HG03064 (cell line): ENCODE results near the gene RRAGD.

Experiments used
- ATAC-seq: cut with Tn5 transposase; IDR thresholded peaks from one replicate; pipeline ENCODE4 v1.9.1; 2021; ENCODE audit warnings: low read depth; ENCODE audit not compliant: unreplicated experiment

RRAGD gene

GRCh38 chr6:89350281-89350966 is 61.6 kb downstream of the RRAGD start:
- peak; percentile 34 for ATAC-seq

DNA sequence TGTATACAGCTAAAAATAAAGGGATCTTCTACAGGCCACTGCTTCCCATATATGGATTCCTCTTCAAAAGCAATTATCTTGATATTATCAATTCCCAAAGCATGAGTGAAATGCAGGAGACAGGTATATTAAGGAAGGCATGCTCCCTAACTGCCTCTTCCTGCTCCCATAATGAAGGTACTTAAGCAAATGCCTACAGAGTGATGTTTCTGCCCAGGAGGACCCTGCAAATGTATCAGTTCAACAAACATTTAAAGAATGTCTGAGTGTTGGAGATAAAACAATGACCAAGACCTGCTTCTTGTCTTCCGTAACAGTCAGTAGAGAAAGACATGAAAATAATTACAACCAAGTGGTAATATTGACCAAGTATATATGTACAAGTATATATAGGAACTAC is 63.7 kb downstream of the RRAGD start:
- no peak for ATAC-seq

DNA sequence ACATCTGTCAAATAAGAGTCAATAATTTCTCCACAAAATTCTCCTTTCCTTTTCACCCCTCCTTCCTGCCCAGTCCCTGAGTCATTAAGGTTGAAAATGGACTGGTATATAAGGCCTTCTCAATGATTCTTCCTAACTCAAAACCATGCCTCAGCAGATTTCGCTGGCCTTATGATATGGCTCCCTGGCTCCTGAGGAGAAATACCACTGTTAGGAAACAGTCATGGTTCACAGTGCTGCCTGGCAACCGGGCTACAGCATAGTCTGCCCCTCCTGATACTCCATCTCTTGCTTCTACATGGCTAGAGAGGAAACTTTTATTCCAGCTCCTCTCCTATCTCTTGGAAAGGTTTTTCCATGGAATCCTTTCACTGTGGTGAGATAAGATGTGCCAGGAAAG is 64.2 kb downstream of the RRAGD start:
- no peak for ATAC-seq

- no peak for ATAC-seq
Measured at GRCh38 chr6:89346433-89346832, 65.6 kb downstream of the RRAGD start.

- no peak for ATAC-seq
Measured at GRCh38 chr6:89339565-89339964, 72.5 kb downstream of the RRAGD start.

- no peak for ATAC-seq
Measured at GRCh38 chr6:89335164-89335563, 76.9 kb downstream of the RRAGD start.

DNA sequence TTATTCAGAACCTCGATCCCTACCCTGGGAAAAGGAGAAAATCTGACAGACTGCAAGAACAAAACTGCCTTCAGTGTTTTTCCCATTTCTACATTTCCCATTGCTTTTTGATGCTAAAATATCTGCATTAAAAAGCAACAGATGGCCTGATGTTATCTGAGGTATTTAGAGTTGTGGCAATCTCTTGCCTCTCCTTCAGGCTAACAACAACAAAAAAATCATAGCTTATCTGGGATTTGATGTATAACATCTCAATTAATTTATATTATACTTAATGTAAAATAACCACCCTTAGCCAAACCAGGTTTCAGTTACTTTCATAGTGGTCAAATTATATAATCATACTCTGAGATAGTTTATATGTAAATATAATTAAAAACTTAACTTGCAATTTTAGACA is 81.2 kb downstream of the RRAGD start:
- no peak for ATAC-seq

DNA sequence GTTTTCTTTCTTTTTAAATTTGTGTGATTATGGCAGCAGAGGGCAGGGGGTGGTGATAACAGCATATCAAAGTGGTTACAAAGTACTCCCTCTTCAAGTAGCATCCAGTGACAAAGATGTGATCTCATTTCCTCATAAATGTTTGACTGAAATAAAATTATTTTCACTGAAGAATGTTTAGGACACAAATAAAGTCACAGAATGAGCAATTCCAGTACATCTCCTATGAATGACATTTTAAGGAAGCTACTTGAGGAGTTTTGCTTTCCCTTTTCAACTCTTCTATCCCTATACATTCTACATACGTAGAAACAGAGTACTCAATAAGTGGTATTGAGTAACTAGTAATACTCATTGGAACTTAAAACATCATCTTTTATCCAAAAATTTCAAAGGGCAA is 83.1 kb downstream of the RRAGD start:
- no peak for ATAC-seq

DNA sequence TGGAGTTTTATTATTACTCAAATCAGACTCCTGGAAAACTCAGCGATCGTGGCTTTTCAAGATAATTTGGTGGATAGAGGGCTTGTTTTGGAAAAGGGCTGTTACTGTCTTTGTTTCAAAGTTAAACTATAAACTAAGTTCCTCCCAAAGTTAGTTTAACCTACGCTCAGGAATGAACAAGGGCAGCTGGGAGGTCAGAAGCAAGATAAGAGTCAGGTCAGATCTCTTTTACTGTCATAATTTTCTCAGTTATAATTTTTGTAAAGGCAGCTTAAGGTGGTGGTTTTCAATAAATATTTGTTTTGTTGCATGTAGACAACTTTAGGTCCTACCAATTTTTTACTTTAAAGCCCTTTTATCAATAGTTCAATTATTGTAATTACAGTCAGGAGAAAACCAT is 87.8 kb downstream of the RRAGD start:
- no peak for ATAC-seq

DNA sequence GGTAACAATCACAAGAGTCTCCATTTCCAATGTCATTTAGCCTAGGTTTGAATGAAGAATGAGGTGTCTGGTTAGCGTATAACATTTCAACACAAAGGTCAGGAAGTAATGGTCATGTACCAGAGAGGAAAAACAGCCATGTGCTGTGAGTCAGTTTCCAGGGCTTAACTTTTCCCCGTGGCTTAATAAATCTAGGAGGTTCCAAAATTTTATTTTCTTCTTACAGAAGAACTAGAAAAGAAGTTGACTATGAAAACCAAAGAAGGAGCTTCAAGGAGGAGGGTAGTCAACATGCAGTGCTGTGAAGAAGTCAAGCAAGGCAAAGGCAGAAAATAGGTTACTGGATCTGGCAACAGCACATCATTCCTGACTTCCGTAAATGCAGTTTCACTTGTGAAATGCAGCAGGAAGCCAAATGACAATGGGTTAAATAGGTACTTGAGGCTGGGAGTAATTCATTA is 88.5 kb downstream of the RRAGD start:
- no peak for ATAC-seq

- ATAC-seq, result no peak
Measured at GRCh38 chr6:89321131-89321970, 90.7 kb downstream of the RRAGD start.

DNA sequence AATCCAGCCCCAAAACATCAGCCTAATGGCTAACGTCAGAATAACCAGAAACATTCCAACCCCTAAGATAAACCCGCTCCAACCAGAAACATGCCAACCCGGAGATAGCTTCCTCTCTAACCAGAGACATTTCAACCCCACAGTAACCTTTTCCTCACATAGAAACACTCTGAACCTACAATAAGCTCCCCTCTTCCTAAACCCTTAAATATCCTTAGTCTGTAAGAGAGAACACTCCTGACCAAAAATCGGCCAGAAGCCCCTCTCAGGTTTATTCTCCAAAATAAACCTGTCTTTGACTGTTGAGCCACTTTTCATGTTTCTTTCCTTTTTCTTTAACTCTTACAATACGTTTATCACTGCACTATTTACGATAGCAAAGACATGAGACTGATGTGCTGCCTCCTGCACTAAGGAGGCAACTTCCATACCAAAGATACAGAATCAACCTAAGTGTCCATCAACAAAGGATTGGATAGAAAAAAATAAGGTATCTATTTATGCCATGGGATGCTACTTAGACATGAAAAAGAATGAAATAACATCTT is 92.0 kb downstream of the RRAGD start:
- ATAC-seq, result no peak

DNA sequence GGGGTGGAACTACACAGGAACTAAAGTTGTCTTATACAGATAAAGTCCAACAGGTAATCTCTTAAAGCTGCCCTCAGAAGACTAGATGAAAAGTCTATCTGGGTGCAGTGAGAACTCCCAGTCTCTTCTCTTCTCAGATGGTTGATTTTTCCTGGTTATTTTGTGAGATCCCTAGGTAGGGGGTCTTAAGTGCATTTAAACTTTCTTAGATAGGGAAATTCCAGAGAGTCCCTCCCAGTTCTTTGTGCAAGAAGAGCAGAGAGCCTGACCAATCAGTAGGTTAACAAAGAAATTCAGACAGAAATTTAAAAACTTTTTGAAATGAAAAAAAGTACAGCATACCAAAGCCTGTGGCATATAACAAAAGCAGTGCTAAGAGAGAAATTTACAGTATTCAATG is 95.0 kb downstream of the RRAGD start:
- ATAC-seq, result no peak

GRCh38 chr6:89315249-89315885 is 96.7 kb downstream of the RRAGD start, which contains the start of gene GABRR2:
Gene GABRR2, minus strand, starts transcription at chr6:89315299. Its CDS starts 134 bp downstream, at chr6:89315165.
- no peak for ATAC-seq

- ATAC-seq, result no peak
Measured at GRCh38 chr6:89314692-89315091, 97.4 kb downstream of the RRAGD start.
